ENCODE results near the gene ISG15.

ISG15 gene

GRCh38 chr1:1050577-1051052 is 37.3 kb downstream of the ISG15 start:
- Histone ChIP-seq H3K9ac (ENCODE audit: insufficient read length) (no peak overlapping the region), H3K9me3 (ENCODE audit: low read depth, low read length) (no peaks in the 10 kb centered on the region), H3K4me3 (no peak overlapping the region), H3K27ac (no peak overlapping the region), H3K36me3 (ENCODE audit: insufficient read depth, low read length) (peaks cover 48% of the 10 kb centered on the region; the same call in 1 of the 2 replicates)
- no peak for TF ChIP-seq FOXP2 (optimal IDR thresholded peaks at IDR 0.05; ENCODE audit: control extremely low read depth, extremely low read length, insufficient read depth)
- TF ChIP-seq POLR2AphosphoS5 (IDR thresholded peaks at IDR 0.05; ENCODE audit: borderline replicate concordance, low read depth, low read length): no peak
- no peak for TF ChIP-seq EZH2 (IDR thresholded peaks at IDR 0.05)
- DNase-seq (ENCODE audit: low read depth, low spot score): no peak

- DNase-seq (ENCODE audit: low read depth, low spot score): no peak
- Histone ChIP-seq H3K27ac (no peak overlapping the region), H3K36me3 (ENCODE audit: insufficient read depth, low read length) (peaks cover 43% of the 10 kb centered on the region; the same call in 1 of the 2 replicates), H3K9ac (ENCODE audit: insufficient read length) (no peak overlapping the region), H3K4me3 (no peak overlapping the region), H3K9me3 (ENCODE audit: low read depth, low read length) (no peaks in the 10 kb centered on the region)
- no peak for TF ChIP-seq EZH2 (IDR thresholded peaks at IDR 0.05)
- TF ChIP-seq FOXP2 (optimal IDR thresholded peaks at IDR 0.05; ENCODE audit: control extremely low read depth, extremely low read length, insufficient read depth): no peak
- TF ChIP-seq POLR2AphosphoS5 (IDR thresholded peaks at IDR 0.05; ENCODE audit: borderline replicate concordance, low read depth, low read length): no peak
Observed at GRCh38 chr1:1051127-1051810, 38.0 kb downstream of the ISG15 start.

GRCh38 chr1:1052003-1052840 is 38.9 kb downstream of the ISG15 start:
- TF ChIP-seq FOXP2 (optimal IDR thresholded peaks at IDR 0.05; ENCODE audit: control extremely low read depth, extremely low read length, insufficient read depth) (no peak), POLR2AphosphoS5 (IDR thresholded peaks at IDR 0.05; ENCODE audit: borderline replicate concordance, low read depth, low read length) (no peak), EZH2 (IDR thresholded peaks at IDR 0.05) (no peak)
- no peak overlapping the region for H3K4me3 ChIP-seq
- peaks cover 33% of the 10 kb centered on the region; the same call in 1 of the 2 replicates for H3K36me3 ChIP-seq (ENCODE audit: insufficient read depth, low read length)
- DNase-seq (ENCODE audit: low read depth, low spot score): no peak
- no peak overlapping the region for H3K9ac ChIP-seq (ENCODE audit: insufficient read length)
- H3K27ac ChIP-seq: no peak overlapping the region
- no peaks in the 10 kb centered on the region for H3K9me3 ChIP-seq (ENCODE audit: low read depth, low read length)

- H3K9me3 ChIP-seq (ENCODE audit: low read depth, low read length): no peaks in the 10 kb centered on the region
- no peak overlapping the region for H3K4me3 ChIP-seq
- H3K36me3 ChIP-seq (ENCODE audit: insufficient read depth, low read length): peaks cover 28% of the 10 kb centered on the region; the same call in 1 of the 2 replicates
- no peak for DNase-seq (ENCODE audit: low read depth, low spot score)
- H3K27ac ChIP-seq: no peak overlapping the region
- TF ChIP-seq EZH2 (IDR thresholded peaks at IDR 0.05) (no peak), FOXP2 (optimal IDR thresholded peaks at IDR 0.05; ENCODE audit: control extremely low read depth, extremely low read length, insufficient read depth) (no peak)
- no peak overlapping the region for H3K9ac ChIP-seq (ENCODE audit: insufficient read length)
Observed at GRCh38 chr1:1053022-1053421, 39.7 kb downstream of the ISG15 start.

- Histone ChIP-seq H3K9ac (ENCODE audit: insufficient read length) (no peak overlapping the region), H3K36me3 (ENCODE audit: insufficient read depth, low read length) (peaks cover 28% of the 10 kb centered on the region; the same call in 1 of the 2 replicates), H3K9me3 (ENCODE audit: low read depth, low read length) (no peaks in the 10 kb centered on the region), H3K4me3 (no peak overlapping the region), H3K27ac (no peak overlapping the region)
- no peak for DNase-seq (ENCODE audit: low read depth, low spot score)
- TF ChIP-seq EZH2 (IDR thresholded peaks at IDR 0.05): no peak
- no peak for TF ChIP-seq FOXP2 (optimal IDR thresholded peaks at IDR 0.05; ENCODE audit: control extremely low read depth, extremely low read length, insufficient read depth)
- no peak for TF ChIP-seq POLR2AphosphoS5 (IDR thresholded peaks at IDR 0.05; ENCODE audit: borderline replicate concordance, low read depth, low read length)
Observed at GRCh38 chr1:1053682-1054081, 40.4 kb downstream of the ISG15 start.

GRCh38 chr1:1054099-1054700 is 40.9 kb downstream of the ISG15 start:
- no peaks in the 10 kb centered on the region for H3K9me3 ChIP-seq (ENCODE audit: low read depth, low read length)
- DNase-seq (ENCODE audit: low read depth, low spot score): no peak
- H3K9ac ChIP-seq (ENCODE audit: insufficient read length): no peak overlapping the region
- TF ChIP-seq FOXP2 (optimal IDR thresholded peaks at IDR 0.05; ENCODE audit: control extremely low read depth, extremely low read length, insufficient read depth) (no peak), EZH2 (IDR thresholded peaks at IDR 0.05) (no peak)
- H3K27ac ChIP-seq: no peak overlapping the region
- H3K36me3 ChIP-seq (ENCODE audit: insufficient read depth, low read length): peaks cover 28% of the 10 kb centered on the region; the same call in 1 of the 2 replicates
- no peak overlapping the region for H3K4me3 ChIP-seq

- H3K27ac ChIP-seq: no peak overlapping the region
- no peaks in the 10 kb centered on the region for H3K9me3 ChIP-seq (ENCODE audit: low read depth, low read length)
- no peak overlapping the region for H3K9ac ChIP-seq (ENCODE audit: insufficient read length)
- H3K4me3 ChIP-seq: no peak overlapping the region
- TF ChIP-seq FOXP2 (optimal IDR thresholded peaks at IDR 0.05; ENCODE audit: control extremely low read depth, extremely low read length, insufficient read depth) (no peak), POLR2AphosphoS5 (IDR thresholded peaks at IDR 0.05; ENCODE audit: borderline replicate concordance, low read depth, low read length) (no peak), EZH2 (IDR thresholded peaks at IDR 0.05) (no peak)
- H3K36me3 ChIP-seq (ENCODE audit: insufficient read depth, low read length): peaks cover 26% of the 10 kb centered on the region; the same call in 1 of the 2 replicates
- no peak for DNase-seq (ENCODE audit: low read depth, low spot score)
Observed at GRCh38 chr1:1054971-1055370, 41.7 kb downstream of the ISG15 start.
